HG03064 (cell line): ENCODE results near the gene CLDN1.

Source experiments
- ATAC-seq: cut with Tn5 transposase; IDR thresholded peaks from one replicate; pipeline ENCODE4 v1.9.1; 2021; ENCODE audit warnings: low read depth; ENCODE audit not compliant: unreplicated experiment

Gene CLDN1

GRCh38 chr3:190321789-190322603 lies at the start of gene CLDN1:
CLDN1 (minus strand) TSS chr3:190322446; CDS start chr3:190322206, 240 bp downstream.
- peak; percentile 80 for ATAC-seq

DNA sequence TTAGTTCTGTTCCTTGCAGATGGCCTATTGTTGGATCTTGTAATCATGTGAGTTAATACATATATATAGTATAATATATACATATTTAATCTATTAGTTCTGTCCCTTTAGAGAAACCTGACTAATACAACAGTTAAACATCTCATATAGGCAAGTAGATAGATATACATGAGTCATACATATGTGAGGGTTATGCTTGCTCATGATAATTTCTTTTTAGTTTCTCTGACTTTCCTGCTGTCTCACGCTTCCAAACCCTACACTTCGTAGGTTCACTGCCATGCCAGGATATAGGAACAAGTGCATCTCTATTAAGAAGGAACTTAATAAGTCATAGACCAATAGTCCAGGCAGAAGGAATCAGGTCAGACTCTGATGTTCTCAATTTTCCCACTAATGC lies 48.9 kb upstream of the CLDN1 start:
- no peak for ATAC-seq

DNA sequence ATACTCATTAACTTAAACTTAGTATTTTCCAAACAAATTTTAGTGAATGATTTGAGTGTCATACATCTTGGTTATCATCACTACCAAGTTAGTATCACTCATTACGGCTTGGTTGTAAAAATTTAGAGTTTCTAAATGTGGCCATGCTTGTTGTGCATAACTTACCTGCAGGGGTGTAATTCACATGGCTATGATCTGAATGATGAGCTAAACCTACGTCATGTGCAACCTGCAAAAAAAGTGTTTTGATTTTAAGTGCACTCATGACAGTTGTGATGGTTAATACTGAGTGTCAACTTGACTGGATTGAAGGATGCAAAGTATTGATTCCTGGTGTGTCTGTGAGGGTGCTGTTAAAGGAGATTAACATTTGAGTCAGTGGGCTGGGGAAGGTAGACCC lies 48.1 kb upstream of the CLDN1 start:
- no peak for ATAC-seq

GRCh38 chr3:190369668-190370295 lies 47.5 kb upstream of the CLDN1 start:
- no peak for ATAC-seq

- no peak for ATAC-seq
These were observed 46.6 kb upstream of the CLDN1 start for GRCh38 chr3:190368881-190369280.

DNA sequence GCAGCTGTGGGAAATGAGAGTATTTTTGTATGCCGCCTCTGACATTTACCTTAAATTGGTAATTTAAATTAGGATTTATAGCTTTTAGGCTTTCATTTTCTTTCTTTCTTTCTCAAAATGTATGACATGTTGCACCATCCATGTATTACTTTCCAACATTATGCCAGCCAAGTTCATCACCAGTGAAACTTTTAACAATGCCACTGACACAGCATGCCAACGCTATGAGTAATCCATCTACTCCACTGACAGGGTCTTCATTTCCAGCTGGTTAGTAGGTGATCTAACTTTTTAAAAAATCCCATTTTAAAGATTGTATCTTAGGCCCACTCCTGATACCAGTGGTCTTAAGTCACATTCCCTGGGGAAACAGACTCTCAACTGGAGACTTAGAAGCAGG lies 43.9 kb upstream of the CLDN1 start:
- ATAC-seq = no peak

DNA sequence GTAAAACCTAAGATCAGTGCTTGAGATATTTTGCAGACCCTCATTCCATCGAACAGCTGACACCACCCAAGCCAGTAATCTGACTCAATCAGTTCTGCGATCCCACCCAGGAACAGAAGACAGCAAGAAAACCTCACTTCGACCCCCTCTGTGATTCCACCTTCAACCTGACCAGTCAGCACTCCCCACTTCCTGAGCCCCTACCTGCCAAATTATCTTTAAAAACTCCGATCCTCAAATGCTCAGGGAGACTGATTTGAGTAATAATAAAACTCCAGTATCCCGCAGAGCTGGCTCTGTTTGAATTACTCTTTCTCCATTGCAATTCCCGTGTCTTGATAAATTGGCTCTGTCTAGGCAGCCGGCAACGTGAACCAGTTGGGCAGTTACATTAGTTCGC lies 40.0 kb upstream of the CLDN1 start:
- no peak for ATAC-seq

GRCh38 chr3:190361791-190362190 lies 39.5 kb upstream of the CLDN1 start:
- no peak for ATAC-seq

- no peak for ATAC-seq
These were observed 38.0 kb upstream of the CLDN1 start for GRCh38 chr3:190360228-190360627.

- ATAC-seq = no peak
These were observed 37.6 kb upstream of the CLDN1 start for GRCh38 chr3:190359813-190360212.

- ATAC-seq = no peak
These were observed 35.2 kb upstream of the CLDN1 start for GRCh38 chr3:190357468-190357867.

GRCh38 chr3:190356246-190356645 lies 34.0 kb upstream of the CLDN1 start:
- ATAC-seq = no peak

GRCh38 chr3:190352861-190353457 lies 30.7 kb upstream of the CLDN1 start:
- no peak for ATAC-seq

DNA sequence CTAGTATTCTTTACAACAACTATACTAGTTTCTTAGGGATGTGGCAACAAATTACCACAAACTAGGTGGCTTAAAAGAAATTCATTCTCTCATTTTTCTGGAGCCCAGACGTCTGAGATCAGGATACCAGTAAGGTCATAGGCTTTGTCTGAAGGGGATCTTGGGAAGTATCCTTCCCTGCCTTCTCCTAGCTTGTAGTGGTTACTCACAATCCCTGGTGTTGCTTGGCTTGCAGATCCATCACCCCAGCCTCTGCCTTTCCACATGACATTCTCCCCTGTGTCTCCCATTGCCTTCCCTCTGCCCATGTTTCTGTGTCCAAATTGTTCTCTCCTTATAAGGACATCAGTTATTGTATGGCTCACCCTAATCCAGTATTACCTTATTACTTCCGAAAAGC lies 24.3 kb upstream of the CLDN1 start:
- no peak for ATAC-seq

GRCh38 chr3:190345878-190346277 lies 23.6 kb upstream of the CLDN1 start:
- no peak for ATAC-seq

DNA sequence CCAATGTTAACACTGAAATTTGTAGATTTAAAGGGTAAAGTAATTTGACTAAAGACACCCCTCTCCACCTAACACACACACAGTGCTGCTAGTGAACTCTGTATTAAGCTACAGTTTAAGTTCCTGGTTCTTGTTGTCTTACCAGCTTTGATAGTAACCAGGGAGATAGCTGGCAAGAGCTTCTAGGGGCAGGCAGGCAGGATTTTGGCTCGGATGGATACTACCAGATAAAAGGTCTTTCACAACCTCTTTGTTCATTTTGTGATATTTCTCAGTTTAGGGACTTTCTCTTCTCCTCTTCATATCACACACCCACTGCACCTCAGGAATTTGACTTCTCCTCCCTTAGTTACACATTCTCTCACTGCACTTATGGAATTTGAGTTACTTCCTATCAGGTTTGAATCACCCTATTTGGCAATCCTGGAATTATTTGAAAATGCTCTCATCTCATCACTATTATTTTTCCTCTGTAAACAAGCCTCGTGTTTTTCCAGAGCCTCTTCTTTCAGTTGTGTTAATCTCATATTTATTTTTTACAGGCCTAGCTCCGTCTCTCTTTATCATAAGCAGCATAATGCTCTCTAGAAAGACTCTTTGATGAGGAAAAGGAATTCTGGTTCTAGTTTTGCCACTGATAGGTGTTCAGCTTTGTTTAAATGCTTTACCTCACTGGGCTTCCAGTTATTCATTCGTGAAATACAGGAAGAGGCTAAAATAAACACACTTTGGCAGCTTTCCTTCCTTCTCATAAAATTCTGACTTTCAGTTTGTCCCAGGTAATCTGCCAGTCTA lies 23.0 kb upstream of the CLDN1 start:
- ATAC-seq = no peak

GRCh38 chr3:190340071-190340470 lies 17.8 kb upstream of the CLDN1 start:
- ATAC-seq = no peak

DNA sequence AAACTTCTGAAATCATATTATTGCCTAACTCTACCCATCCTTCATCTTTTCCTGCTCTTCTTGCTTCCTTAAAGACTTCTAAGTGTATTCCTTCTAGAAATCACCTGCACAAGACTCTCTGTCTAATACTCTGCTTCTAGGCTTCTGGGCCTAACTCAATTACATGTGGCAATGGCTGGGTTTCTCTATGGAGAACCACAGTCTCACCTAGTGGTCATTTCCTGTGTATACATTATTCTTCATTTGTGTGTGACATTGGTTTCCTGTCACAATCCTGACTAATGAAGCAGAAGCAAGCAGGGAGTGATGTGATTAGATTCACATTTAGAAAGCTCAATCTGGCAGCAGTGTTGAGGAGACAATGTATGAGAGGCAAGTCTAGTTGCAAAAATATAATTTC lies 16.9 kb upstream of the CLDN1 start:
- ATAC-seq = peak; percentile 76

DNA sequence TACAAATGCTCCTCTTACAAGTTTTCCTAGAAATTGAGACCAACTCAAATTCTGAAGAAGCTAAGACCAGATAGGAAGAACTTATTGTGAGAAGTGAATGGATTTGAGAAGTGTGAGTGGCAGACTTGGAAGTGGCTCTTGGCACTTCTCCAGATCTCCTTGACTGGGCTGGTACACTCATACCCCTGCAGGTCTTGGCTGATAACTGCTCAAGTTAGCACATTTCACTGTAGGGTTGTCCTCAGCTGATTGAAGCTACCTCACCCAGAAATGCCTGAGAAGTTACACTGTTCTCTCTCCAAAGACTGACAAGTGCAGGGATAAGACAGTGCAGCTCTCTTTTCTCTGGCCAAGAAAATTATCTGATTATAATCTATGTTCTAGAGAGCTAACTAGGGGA lies 16.5 kb upstream of the CLDN1 start:
- ATAC-seq = peak; percentile 23

GRCh38 chr3:190337301-190337700 lies 15.1 kb upstream of the CLDN1 start:
- no peak for ATAC-seq
